ENCODE data around the gene HYLS1. TPM values are rescaled to one million over a fixed set of nuclear protein-coding genes. Genes with fewer than 3 reads are reported as not detected.

The HYLS1 gene, protein sequence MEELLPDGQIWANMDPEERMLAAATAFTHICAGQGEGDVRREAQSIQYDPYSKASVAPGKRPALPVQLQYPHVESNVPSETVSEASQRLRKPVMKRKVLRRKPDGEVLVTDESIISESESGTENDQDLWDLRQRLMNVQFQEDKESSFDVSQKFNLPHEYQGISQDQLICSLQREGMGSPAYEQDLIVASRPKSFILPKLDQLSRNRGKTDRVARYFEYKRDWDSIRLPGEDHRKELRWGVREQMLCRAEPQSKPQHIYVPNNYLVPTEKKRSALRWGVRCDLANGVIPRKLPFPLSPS
- 9.7 TPM for total RNA-seq

DNA sequence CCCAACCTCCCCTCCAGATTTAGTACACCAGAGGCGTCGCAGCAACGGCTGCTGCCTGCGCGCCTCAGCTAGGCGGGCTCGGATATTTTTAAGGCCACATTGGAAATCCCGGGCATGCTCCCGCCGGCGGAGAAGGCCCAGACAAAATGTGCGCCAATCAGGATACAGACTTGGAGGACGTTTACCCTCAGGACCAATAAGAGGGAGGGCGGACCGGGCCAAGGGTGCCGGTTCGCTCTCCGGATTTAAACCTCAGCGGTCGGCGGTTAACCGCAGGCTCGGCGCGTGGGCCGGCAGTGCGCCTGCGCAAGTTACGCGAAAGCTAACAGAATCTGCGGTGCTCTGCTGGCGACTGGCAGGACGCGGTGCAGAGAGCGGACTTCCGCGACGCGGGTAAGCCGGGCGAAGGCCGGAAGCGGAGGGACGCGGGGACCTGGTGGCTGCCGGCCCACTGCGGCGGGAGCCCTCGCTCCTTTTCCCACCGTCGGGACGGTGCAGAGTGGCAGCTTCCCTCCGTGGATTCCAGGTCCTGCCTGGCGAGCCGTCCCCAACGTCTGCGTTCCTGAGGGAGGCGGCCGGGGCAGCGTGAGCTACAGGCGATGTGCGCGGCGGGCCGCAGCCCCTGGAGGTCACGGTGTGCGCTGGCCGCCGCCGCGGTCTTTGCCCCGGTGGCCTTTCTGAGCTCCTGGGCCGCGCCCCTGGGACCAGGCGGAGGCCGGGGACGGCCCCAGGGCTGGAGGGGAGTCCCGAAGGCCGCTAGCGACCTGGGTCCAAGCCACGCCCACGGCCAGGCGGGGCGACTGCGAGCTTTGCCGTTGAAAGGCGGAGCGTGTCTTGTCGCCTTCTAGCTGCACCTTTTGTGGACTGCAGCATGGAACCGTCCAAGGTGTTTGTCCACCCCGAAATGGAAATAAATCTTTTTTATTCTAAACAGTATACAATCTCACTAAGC, at the start of gene HYLS1:
Gene HYLS1, plus strand, starts transcription at position 296 of the 952 bp plus-strand sequence. CDS start 11,701 bp downstream, outside the sequence.

DNA sequence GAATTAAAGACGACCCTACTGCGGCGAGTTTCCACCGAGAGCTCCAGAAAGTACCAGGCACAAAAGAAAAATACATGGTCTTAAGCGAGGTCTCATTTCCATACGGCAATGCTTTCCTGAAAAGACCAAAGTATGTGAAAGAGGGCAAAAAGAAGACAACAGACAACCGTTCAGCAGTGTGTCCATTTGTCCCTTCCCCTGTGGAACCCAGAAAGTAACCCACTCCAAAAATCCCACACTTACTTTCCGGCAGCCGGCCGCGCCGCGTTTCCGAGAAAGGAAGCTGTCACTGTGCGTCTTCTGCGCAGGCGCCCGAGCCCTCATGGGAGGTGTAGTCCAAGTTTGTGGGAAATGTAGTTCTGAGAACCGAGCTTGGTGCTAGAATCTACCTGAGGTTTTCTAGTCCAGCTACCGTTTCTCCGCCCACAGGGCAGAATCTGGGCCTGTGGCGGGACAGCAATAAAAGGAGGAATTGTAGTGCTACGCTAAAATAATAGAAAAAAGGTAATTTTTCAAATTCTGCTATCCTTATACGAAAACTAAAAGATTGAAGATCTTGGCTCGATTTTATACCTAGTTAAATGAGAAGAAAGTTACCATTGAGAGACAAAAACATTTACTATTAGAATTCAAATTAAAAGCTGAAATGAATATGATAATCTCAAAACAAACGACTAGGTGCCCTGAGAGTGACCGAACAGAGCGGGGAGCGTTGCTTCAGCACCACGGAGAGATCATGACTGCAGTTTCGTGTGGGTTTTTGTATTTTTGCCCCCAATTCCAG, 15.7 kb downstream of the HYLS1 start, which contains the start of gene PUS3:
Gene PUS3, minus strand, starts transcription at position 280 of the 784 bp plus-strand sequence. CDS start 6,922 bp downstream, outside the sequence.

DNA sequence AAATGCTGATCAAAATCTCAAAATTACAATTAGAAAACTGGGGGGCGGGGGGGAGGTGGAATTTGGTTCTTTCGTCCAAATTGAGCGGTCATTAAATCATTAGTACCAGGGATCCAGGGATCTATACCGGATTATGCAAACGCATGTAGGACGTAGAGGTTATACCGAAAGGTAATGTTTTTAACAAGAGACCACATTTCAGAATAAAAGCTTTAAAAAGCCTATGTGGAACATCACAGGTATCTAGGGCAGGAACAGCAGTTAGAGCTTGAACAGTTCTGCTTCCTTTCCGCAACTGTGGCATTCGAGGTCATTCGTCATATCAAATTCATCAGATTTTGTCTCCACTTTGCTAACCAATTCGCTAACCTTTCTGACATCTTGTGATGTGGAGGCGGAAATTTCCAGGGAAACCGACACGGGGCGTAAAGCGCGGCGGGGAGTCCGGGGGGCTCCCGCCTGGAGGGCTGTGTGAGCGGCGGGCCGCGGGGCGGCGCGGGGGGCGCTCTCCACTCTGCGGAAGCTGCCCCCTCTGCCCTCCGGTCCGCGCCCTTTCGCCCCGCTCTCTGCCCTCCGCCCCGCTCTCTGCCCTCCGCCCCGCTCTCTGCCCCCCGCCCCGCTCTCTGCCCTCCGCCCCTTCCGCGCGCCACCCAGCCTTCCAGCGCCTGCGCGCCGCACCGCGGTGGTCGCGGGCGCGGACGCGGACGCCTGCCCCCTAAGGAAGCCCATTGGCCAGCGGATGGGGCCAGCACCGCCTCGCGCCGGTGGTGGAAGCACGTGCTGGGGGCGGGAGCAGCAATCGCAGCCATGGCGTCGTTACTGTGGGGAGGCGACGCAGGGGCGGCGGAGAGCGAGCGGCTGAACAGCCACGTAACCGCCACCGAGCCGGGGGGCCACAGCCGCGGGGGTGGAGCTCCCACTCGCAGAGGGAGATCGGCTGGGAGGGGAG, 16.5 kb downstream of the HYLS1 start, which contains the start of gene DDX25:
Gene DDX25, plus strand, starts transcription at position 798 of the 949 bp plus-strand sequence. Its CDS starts 10 bp downstream, at position 808.

DNA sequence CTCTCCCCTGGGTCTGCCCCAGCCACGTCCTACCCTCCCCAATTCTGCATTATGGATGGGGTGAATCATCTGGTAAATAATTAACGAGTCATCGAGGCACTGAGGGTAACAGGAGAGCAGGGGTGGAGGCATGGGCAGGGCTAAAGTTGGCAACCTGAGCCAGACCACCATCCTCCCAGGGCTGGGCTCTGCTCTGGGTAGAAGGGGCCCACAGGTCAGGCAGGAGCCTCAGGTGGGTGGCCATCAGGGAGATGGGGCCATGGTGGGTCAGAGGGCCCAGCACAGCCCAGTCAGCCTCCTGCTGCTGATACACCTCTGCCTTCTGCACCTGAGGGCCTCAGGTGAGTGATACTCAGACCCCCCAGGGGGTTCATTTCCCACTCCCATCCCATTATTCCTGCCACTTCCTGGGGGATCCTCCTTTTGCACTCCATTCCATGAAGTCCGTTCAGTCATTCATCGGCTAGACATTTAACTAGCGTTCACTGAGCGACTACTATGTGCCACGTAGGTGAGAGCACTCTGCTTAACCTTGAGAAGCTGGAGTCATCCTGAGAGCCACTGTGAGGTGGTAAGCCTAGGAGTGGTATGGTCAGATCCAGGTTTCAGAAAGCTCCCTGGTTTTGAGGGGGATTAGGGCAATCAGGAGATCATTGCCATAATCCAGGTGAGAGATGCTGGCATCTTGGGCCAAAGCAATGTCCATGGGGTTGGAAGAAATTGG, 58.5 kb downstream of the HYLS1 start, which contains the start of gene VSIG10L2:
Gene VSIG10L2, plus strand, starts transcription at position 248 of the 724 bp plus-strand sequence. Its CDS starts 12 bp downstream, at position 260.

Other genes starting within 250 kb of the HYLS1 start
- gene ACRV1, start 206.8 kb upstream of the HYLS1 start, total RNA-seq = 0.31 TPM
- not detected for gene PATE1, start 141.4 kb upstream of the HYLS1 start, total RNA-seq
- 1.9 TPM for gene PATE2, start 108.8 kb upstream of the HYLS1 start, total RNA-seq
- gene PATE3, start 99.5 kb upstream of the HYLS1 start, total RNA-seq = not detected
- gene PATE4, start 54.4 kb upstream of the HYLS1 start, total RNA-seq = not detected
- 9.4 TPM for gene PUS3, start 15.5 kb downstream of the HYLS1 start, total RNA-seq
- 23.2 TPM for gene DDX25, start 16.8 kb downstream of the HYLS1 start, total RNA-seq
- gene VSIG10L2, start 58.4 kb downstream of the HYLS1 start, total RNA-seq = not detected
- 72.9 TPM for gene CDON, start 175.2 kb downstream of the HYLS1 start, total RNA-seq